ENCODE results near the gene STAM.

GRCh38 chr10:17637869-17638268 lies 6.1 kb upstream of the STAM start:
- TF ChIP-seq POLR2AphosphoS5 (IDR thresholded peaks at IDR 0.05) = no peak
- TF ChIP-seq CTCF (IDR thresholded peaks at IDR 0.05) = no peak
- TF ChIP-seq EP300 (IDR thresholded peaks at IDR 0.05) = no peak
- no peak for TF ChIP-seq POLR2A (IDR thresholded peaks at IDR 0.05)
